NCI-H1105 treated with DMSO at 0.1 percent for 48 hours (cell line): ENCODE measurements around the gene EXD3.
"Not testable (repeated sequence)": the region's sequence is repeated elsewhere in the genome, so short reads cannot be mapped to it uniquely, and the experiment has no call there.

Experiments used
- DNase-seq: peaks from one replicate; lab custom pipeline; 2025; lab: John Stamatoyannopoulos, UW

The EXD3 gene

GRCh38 chr9:137458194-137459151 lies 35.5 kb upstream of the EXD3 start:
- DNase-seq: peak; percentile 80

- DNase-seq: no peak
These were observed 34.6 kb upstream of the EXD3 start for GRCh38 chr9:137457406-137458193.

GRCh38 chr9:137456864-137457405 lies 34.0 kb upstream of the EXD3 start:
- DNase-seq: no peak

- no peak for DNase-seq
These were observed 33.3 kb upstream of the EXD3 start for GRCh38 chr9:137456061-137456863.

- no peak for DNase-seq
These were observed 32.5 kb upstream of the EXD3 start for GRCh38 chr9:137455359-137455991.

- DNase-seq: no peak
These were observed 31.8 kb upstream of the EXD3 start for GRCh38 chr9:137454597-137455358.

GRCh38 chr9:137454145-137454596 lies 31.2 kb upstream of the EXD3 start:
- DNase-seq: no peak

GRCh38 chr9:137453643-137454081 lies 30.7 kb upstream of the EXD3 start:
- DNase-seq: peak; percentile 8

- no peak for DNase-seq
These were observed 30.0 kb upstream of the EXD3 start for GRCh38 chr9:137452761-137453642.

- DNase-seq: no peak
These were observed 29.2 kb upstream of the EXD3 start for GRCh38 chr9:137452006-137452760.

- not testable (repeated sequence) for DNase-seq
These were observed 28.5 kb upstream of the EXD3 start for GRCh38 chr9:137451264-137452005.

GRCh38 chr9:137450539-137451222 lies 27.7 kb upstream of the EXD3 start:
- not testable (repeated sequence) for DNase-seq

GRCh38 chr9:137449931-137450538 lies 27.1 kb upstream of the EXD3 start:
- no peak for DNase-seq

GRCh38 chr9:137449081-137449844 lies 26.3 kb upstream of the EXD3 start:
- no peak for DNase-seq

GRCh38 chr9:137448602-137448962 lies 25.6 kb upstream of the EXD3 start:
- DNase-seq: no peak
